WERI-Rb-1 (cell line): Measurements from ENCODE around the gene CD4.
"Not testable (repeated sequence)": the region's sequence is repeated elsewhere in the genome, so short reads cannot be mapped to it uniquely, and the experiment has no call there.

Source experiments
- DNase-seq: peaks from one replicate; pipeline ENCODE4 v3.0.0-alpha.2; 2020
- H3K27ac ChIP-seq: fragments of 250-450 bp; sonication (Bioruptor Pico); 2 replicates; pipeline ENCODE4 v1.5.1; 2020; ENCODE audit warnings: mild to moderate bottlenecking, moderate library complexity
- H3K27me3 ChIP-seq: fragments of 250-450 bp; sonication (Bioruptor Pico); 2 replicates; pipeline ENCODE4 v1.5.1; 2021; ENCODE audit warnings: mild to moderate bottlenecking, low read depth, moderate library complexity; ENCODE audit not compliant: insufficient read depth, severe bottlenecking
- H3K36me3 ChIP-seq: fragments of 250-450 bp; sonication (Bioruptor Pico); 2 replicates; pipeline ENCODE4 v1.5.1; 2020; ENCODE audit warnings: mild to moderate bottlenecking, moderate library complexity
- H3K4me3 ChIP-seq: 2 replicates; pipeline ENCODE4 v1.5.1; 2011; ENCODE audit warnings: low read depth, mild to moderate bottlenecking, control low read depth, low read length
- H3K9me3 ChIP-seq: fragments of 250-450 bp; sonication (Bioruptor Pico); 2 replicates; pipeline ENCODE4 v1.5.1; 2021; ENCODE audit warnings: mild to moderate bottlenecking, moderate library complexity; ENCODE audit not compliant: severe bottlenecking
- TF ChIP-seq, protein P1 (sequence below): IDR thresholded peaks from 2 replicates; pipeline ENCODE4 v1.5.1; 2011; ENCODE audit warnings: low read depth, mild to moderate bottlenecking, control low read depth, inconsistent platforms, low read length

Gene CD4

DNA sequence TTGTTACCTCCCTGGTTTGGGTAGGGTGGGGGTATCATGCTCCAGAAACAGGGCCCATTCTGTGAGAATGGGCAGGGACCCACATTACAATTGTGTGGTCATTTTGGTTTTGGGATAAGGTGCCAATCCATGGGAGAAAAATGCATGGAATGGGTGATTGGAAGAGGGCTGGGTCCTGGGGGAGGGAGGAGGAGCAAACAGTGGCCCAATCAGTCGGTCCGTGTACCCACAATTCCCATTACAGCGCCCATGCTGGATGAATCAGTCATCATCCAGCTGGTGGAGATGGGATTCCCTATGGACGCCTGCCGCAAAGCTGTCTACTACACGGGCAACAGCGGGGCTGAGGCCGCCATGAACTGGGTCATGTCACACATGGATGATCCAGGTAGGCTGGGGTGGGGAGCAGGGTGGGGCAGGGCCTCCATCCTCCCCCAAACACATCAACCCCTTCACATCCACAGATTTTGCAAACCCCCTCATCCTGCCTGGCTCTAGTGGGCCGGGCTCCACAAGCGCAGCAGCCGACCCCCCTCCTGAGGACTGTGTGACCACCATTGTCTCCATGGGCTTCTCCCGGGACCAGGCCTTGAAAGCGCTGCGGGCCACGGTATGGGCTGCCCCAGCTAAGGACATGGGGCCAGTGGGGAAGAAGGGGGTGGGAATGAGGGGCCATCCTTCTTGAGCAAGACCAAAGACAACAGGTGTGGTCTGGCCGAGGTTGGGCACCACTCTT, 74.4 kb downstream of the CD4 start:
- peaks cover 84% of the 10 kb centered on the region for H3K36me3 ChIP-seq
- TF ChIP-seq, protein P1, sequence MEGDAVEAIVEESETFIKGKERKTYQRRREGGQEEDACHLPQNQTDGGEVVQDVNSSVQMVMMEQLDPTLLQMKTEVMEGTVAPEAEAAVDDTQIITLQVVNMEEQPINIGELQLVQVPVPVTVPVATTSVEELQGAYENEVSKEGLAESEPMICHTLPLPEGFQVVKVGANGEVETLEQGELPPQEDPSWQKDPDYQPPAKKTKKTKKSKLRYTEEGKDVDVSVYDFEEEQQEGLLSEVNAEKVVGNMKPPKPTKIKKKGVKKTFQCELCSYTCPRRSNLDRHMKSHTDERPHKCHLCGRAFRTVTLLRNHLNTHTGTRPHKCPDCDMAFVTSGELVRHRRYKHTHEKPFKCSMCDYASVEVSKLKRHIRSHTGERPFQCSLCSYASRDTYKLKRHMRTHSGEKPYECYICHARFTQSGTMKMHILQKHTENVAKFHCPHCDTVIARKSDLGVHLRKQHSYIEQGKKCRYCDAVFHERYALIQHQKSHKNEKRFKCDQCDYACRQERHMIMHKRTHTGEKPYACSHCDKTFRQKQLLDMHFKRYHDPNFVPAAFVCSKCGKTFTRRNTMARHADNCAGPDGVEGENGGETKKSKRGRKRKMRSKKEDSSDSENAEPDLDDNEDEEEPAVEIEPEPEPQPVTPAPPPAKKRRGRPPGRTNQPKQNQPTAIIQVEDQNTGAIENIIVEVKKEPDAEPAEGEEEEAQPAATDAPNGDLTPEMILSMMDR, result no peak
- H3K4me3 ChIP-seq, result no peak overlapping the region
- no peak overlapping the region for H3K27ac ChIP-seq
- no peaks in the 10 kb centered on the region for H3K9me3 ChIP-seq
- DNase-seq, result no peak
- no peaks in the 10 kb centered on the region for H3K27me3 ChIP-seq

DNA sequence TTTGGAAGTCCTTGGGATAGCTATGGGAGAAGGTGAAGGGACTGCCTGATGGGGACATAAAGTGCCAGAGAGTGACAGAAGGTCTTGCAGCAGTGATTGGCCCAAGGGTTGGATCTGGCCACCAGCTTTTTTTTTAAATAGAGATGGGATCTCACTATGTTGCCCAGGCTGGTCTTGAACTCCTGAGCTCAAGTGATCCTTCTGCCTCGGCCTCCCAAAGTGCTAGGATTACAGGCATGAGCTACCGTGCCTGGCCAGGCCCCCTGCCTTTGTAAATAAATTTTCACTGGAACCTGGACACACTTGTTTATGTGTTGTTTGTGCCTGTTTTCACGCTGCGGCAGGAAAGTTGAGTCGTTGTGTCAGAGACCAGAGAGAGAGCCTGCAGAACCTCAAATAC, 76.0 kb downstream of the CD4 start:
- H3K36me3 ChIP-seq, result peaks cover 85% of the 10 kb centered on the region
- not testable (repeated sequence) for H3K4me3 ChIP-seq, H3K9me3 ChIP-seq, DNase-seq, H3K27me3 ChIP-seq, H3K27ac ChIP-seq

DNA sequence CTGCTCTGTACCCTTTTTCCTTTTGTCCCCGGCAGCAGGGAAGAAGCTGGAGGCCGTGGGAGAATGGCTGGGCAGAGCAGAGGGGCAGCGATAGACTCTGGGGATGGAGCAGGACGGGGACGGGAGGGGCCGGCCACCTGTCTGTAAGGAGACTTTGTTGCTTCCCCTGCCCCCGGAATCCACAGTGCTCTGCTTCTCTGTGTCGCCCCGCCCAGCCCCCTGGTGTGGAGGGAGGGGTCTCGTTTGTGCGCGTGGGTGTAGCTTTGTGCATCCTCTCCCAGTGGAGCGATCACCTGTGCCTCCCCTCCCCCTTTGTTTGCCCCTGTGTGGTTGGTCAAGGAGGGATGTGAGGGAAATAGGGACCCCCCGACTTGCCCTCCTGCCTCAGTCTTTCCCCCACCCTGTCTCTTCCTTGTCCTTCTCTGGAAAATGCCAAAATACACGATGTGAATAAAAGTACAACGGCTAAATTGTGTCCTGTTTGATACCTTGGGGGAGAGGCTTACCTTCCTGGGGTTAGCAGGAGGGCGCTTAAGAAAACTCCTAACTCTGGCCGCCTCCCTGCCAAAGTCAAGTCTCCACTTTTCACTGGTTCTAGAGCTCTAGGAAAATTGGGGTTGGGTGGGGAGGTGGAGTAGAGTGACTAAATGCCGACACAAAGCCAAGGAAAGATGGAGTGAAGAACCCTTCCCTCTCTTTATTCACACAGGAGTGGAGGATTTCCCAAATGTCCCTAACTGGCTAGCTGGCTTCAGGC, 77.0 kb downstream of the CD4 start:
- Histone ChIP-seq H3K4me3 (peak overlapping the region; percentile 44; the same call in 1 of the 2 replicates), H3K36me3 (peaks cover 84% of the 10 kb centered on the region), H3K27ac (peak overlapping the region; percentile 97), H3K9me3 (no peaks in the 10 kb centered on the region), H3K27me3 (no peaks in the 10 kb centered on the region)
- TF ChIP-seq, protein P1, result no peak
- peak; percentile 86 for DNase-seq

DNA sequence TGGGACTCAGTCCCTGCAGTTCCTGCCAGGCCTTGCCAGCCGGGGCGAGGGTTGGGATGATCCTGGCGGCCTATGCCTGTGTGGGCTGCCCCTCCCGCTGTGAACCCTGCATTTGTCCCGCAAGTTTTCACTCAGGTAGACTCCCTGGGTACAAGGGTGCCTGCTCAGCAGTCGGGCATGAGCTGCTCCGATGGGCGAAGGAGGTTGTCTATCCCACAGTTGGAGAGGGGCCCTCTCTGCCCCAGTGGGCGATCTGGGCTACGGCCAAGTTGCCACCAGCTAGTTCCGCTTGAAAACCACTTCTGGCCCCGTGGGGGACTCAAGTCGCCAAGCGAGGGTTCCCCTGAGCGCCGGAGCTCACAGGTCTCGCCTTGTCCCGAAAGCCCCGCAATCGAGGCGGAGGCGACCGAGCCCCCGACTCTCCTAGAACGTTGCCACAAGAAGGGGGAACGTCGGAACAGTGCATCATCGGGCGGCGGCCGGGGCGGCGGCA, 77.6 kb downstream of the CD4 start:
- peak overlapping the region; percentile 44 for H3K4me3 ChIP-seq
- H3K9me3 ChIP-seq, result no peaks in the 10 kb centered on the region
- peaks cover 86% of the 10 kb centered on the region for H3K36me3 ChIP-seq
- DNase-seq, result no peak
- peak overlapping the region; percentile 97 for H3K27ac ChIP-seq
- no peaks in the 10 kb centered on the region for H3K27me3 ChIP-seq
- TF ChIP-seq, protein P1, result no peak

GRCh38 chr12:6867413-6868210, 78.3 kb downstream of the CD4 start, which contains the start of gene TPI1:
Gene TPI1, plus strand, starts transcription at chr12:6867531. Its CDS starts 36 bp downstream, at chr12:6867567.
- Histone ChIP-seq H3K4me3 (peak within 1 kb of the TSS; percentile 92), H3K27ac (peak within 1 kb of the TSS; percentile 97), H3K27me3 (no peaks in the 10 kb centered on the region), H3K9me3 (no peaks in the 10 kb centered on the region), H3K36me3 (peaks cover 82% of the 10 kb centered on the region)
- peak; percentile 85 for DNase-seq
- TF ChIP-seq, protein P1, result no peak
